ENCODE measurements around the gene ZNF69.
A peak's percentile ranks its signal among the peaks of the same experiment; 100 is the strongest.
"Not testable (repeated sequence)": the region's sequence is repeated elsewhere in the genome, so short reads cannot be mapped to it uniquely, and the experiment has no call there.

ZNF69 gene

GRCh38 chr19:11873762-11874161 is 13.8 kb upstream of the ZNF69 start:
- Histone ChIP-seq H3K36me3 (ENCODE audit: control insufficient read depth in 4 of 4, insufficient read depth in 4 of 4, low read length in 3 of 4) (peaks cover 8 to 21% (median 13%) of the 10 kb centered on the region in 4 experiments), H3K27ac (ENCODE audit: insufficient read depth in 1 of 2, low read depth in 1 of 2, low read length in 2 of 2, poor library complexity in 1 of 2, severe bottlenecking in 2 of 2) (no peak overlapping the region), H3K27me3 (replicated peaks in 2 of 5; ENCODE audit: control insufficient read depth in 4 of 5, insufficient read depth in 5 of 5, low read length in 4 of 5) (no peaks in the 10 kb centered on the region), H3K9me3 (ENCODE audit: control extremely low read depth in 1 of 5, control insufficient read depth in 4 of 5, insufficient read depth in 2 of 5, low read depth in 1 of 5, low read length in 4 of 5) (peaks cover 7 to 33% (median 24%) of the 10 kb centered on the region in 5 experiments), H3K4me1 (ENCODE audit: control extremely low read depth in 1 of 4, control insufficient read depth in 4 of 4, insufficient read depth in 4 of 4, low read length in 3 of 4) (no peaks in the 10 kb centered on the region), H3K4me3 (ENCODE audit: control insufficient read depth in 1 of 7, extremely low read depth in 1 of 7, insufficient read depth in 4 of 7, low read depth in 2 of 7, low read length in 6 of 7) (no peak overlapping the region)
- no CpG with 5 or more reads among the region's 1 CpG for WGBS (ENCODE audit: insufficient coverage)
- POLR2A ChIA-PET: no interaction called here
- DNase-seq: no peak
- CTCF ChIA-PET: no interaction called here

- WGBS (ENCODE audit: insufficient coverage): 88% methylated on average over 10 of the region's 16 CpGs
- peaks cover 0 to 21% (median 9%) of the 10 kb centered on the region in 4 experiments for H3K4me1 ChIP-seq (ENCODE audit: control extremely low read depth in 1 of 4, control insufficient read depth in 4 of 4, insufficient read depth in 4 of 4, low read length in 3 of 4)
- H3K36me3 ChIP-seq (ENCODE audit: control insufficient read depth in 4 of 4, insufficient read depth in 4 of 4, low read length in 3 of 4); H3K4me3 ChIP-seq (ENCODE audit: control insufficient read depth in 1 of 7, extremely low read depth in 1 of 7, insufficient read depth in 4 of 7, low read depth in 2 of 7, low read length in 6 of 7); H3K27me3 ChIP-seq (replicated peaks in 2 of 5; ENCODE audit: control insufficient read depth in 4 of 5, insufficient read depth in 5 of 5, low read length in 4 of 5); DNase-seq; POLR2A ChIA-PET; H3K27ac ChIP-seq (ENCODE audit: insufficient read depth in 1 of 2, low read depth in 1 of 2, low read length in 2 of 2, poor library complexity in 1 of 2, severe bottlenecking in 2 of 2): not testable (repeated sequence)
- H3K9me3 ChIP-seq (ENCODE audit: control extremely low read depth in 1 of 5, control insufficient read depth in 4 of 5, insufficient read depth in 2 of 5, low read depth in 1 of 5, low read length in 4 of 5): peaks cover 0 to 14% (median 8%) of the 10 kb centered on the region in 5 experiments
- CTCF ChIA-PET: interaction anchor here (0.9 to 3.5 kb wide), 9 partner anchors 9 to 261 kb away, joined by 3 to 9 read pairs (median 5); partner anchors contain the start of gene ZNF20
Measured at GRCh38 chr19:11879687-11880266, 7.8 kb upstream of the ZNF69 start.

GRCh38 chr19:11880598-11880997 is 7.0 kb upstream of the ZNF69 start:
- ChIA-PET POLR2A (no interaction called here), CTCF (interaction anchor here (0.8 to 4.6 kb wide), 8 partner anchors 22 to 112 kb away, joined by 3 to 22 read pairs (median 4); partner anchors contain the start of genes ZNF439 and ZNF491)
- Histone ChIP-seq H3K4me3 (ENCODE audit: control insufficient read depth in 1 of 7, extremely low read depth in 1 of 7, insufficient read depth in 4 of 7, low read depth in 2 of 7, low read length in 6 of 7) (no peak overlapping the region), H3K36me3 (ENCODE audit: control insufficient read depth in 4 of 4, insufficient read depth in 4 of 4, low read length in 3 of 4) (no peaks in the 10 kb centered on the region), H3K4me1 (ENCODE audit: control extremely low read depth in 1 of 4, control insufficient read depth in 4 of 4, insufficient read depth in 4 of 4, low read length in 3 of 4) (peaks cover 0 to 21% (median 9%) of the 10 kb centered on the region in 4 experiments), H3K9me3 (ENCODE audit: control extremely low read depth in 1 of 5, control insufficient read depth in 4 of 5, insufficient read depth in 2 of 5, low read depth in 1 of 5, low read length in 4 of 5) (peaks cover 0 to 15% (median 8%) of the 10 kb centered on the region in 5 experiments), H3K27ac (ENCODE audit: insufficient read depth in 1 of 2, low read depth in 1 of 2, low read length in 2 of 2, poor library complexity in 1 of 2, severe bottlenecking in 2 of 2) (no peak overlapping the region), H3K27me3 (replicated peaks in 2 of 5; ENCODE audit: control insufficient read depth in 4 of 5, insufficient read depth in 5 of 5, low read length in 4 of 5) (no peaks in the 10 kb centered on the region)
- DNase-seq: no peak
- 96% methylated on average over 12 of the region's 12 CpGs for WGBS (ENCODE audit: insufficient coverage)

GRCh38 chr19:11881151-11881800 is 6.3 kb upstream of the ZNF69 start:
- Histone ChIP-seq H3K36me3 (ENCODE audit: control insufficient read depth in 4 of 4, insufficient read depth in 4 of 4, low read length in 3 of 4) (no peaks in the 10 kb centered on the region), H3K4me3 (ENCODE audit: control insufficient read depth in 1 of 7, extremely low read depth in 1 of 7, insufficient read depth in 4 of 7, low read depth in 2 of 7, low read length in 6 of 7) (peak overlapping the region in 1 of 7 experiments; percentile 38), H3K27me3 (replicated peaks in 2 of 5; ENCODE audit: control insufficient read depth in 4 of 5, insufficient read depth in 5 of 5, low read length in 4 of 5) (no peaks in the 10 kb centered on the region), H3K4me1 (ENCODE audit: control extremely low read depth in 1 of 4, control insufficient read depth in 4 of 4, insufficient read depth in 4 of 4, low read length in 3 of 4) (peaks cover 0 to 21% (median 9%) of the 10 kb centered on the region in 4 experiments), H3K27ac (ENCODE audit: insufficient read depth in 1 of 2, low read depth in 1 of 2, low read length in 2 of 2, poor library complexity in 1 of 2, severe bottlenecking in 2 of 2) (no peak overlapping the region), H3K9me3 (ENCODE audit: control extremely low read depth in 1 of 5, control insufficient read depth in 4 of 5, insufficient read depth in 2 of 5, low read depth in 1 of 5, low read length in 4 of 5) (peaks cover 0 to 16% (median 8%) of the 10 kb centered on the region in 5 experiments)
- ChIA-PET POLR2A (no interaction called here), CTCF (interaction anchor here (0.8 to 4.8 kb wide), 7 partner anchors 33 to 108 kb away, joined by 3 to 22 read pairs (median 6); partner anchors contain the start of genes ZNF439, ZNF491 and ZNF763)
- whole genome bisulfite sequencing (ENCODE audit: insufficient coverage): 12% methylated on average over 9 of the region's 10 CpGs
- DNase-seq: peak; percentile 76 to 88 (median 83)

- Histone ChIP-seq H3K27ac (ENCODE audit: insufficient read depth in 1 of 2, low read depth in 1 of 2, low read length in 2 of 2, poor library complexity in 1 of 2, severe bottlenecking in 2 of 2) (no peak overlapping the region), H3K9me3 (ENCODE audit: control extremely low read depth in 1 of 5, control insufficient read depth in 4 of 5, insufficient read depth in 2 of 5, low read depth in 1 of 5, low read length in 4 of 5) (peaks cover 0 to 19% (median 8%) of the 10 kb centered on the region in 5 experiments), H3K4me3 (ENCODE audit: control insufficient read depth in 1 of 7, extremely low read depth in 1 of 7, insufficient read depth in 4 of 7, low read depth in 2 of 7, low read length in 6 of 7) (peak overlapping the region in 2 of 7 experiments; percentile 25 to 48), H3K4me1 (ENCODE audit: control extremely low read depth in 1 of 4, control insufficient read depth in 4 of 4, insufficient read depth in 4 of 4, low read length in 3 of 4) (peaks cover 6 to 27% (median 14%) of the 10 kb centered on the region in 4 experiments), H3K36me3 (ENCODE audit: control insufficient read depth in 4 of 4, insufficient read depth in 4 of 4, low read length in 3 of 4) (no peaks in the 10 kb centered on the region), H3K27me3 (replicated peaks in 2 of 5; ENCODE audit: control insufficient read depth in 4 of 5, insufficient read depth in 5 of 5, low read length in 4 of 5) (no peaks in the 10 kb centered on the region)
- CTCF ChIA-PET: interaction anchor here (0.8 to 4.8 kb wide), 9 partner anchors 38 to 256 kb away, joined by 3 to 24 read pairs (median 7); partner anchors contain the start of genes ZNF491, ZNF700 and ZNF763
- peak; percentile 14 to 79 (median 64) for DNase-seq
- no CpG with 5 or more reads among the region's 2 CpGs for WGBS (ENCODE audit: insufficient coverage)
- POLR2A ChIA-PET: no interaction called here
Measured at GRCh38 chr19:11882606-11883005, 5.0 kb upstream of the ZNF69 start.

GRCh38 chr19:11887234-11887610 is 360 bp upstream of the ZNF69 start:
- Histone ChIP-seq H3K36me3 (ENCODE audit: control insufficient read depth in 4 of 4, insufficient read depth in 4 of 4, low read length in 3 of 4) (peaks cover 0 to 12% (median 3%) of the 10 kb centered on the region in 4 experiments), H3K27me3 (replicated peaks in 2 of 5; ENCODE audit: control insufficient read depth in 4 of 5, insufficient read depth in 5 of 5, low read length in 4 of 5) (no peaks in the 10 kb centered on the region), H3K27ac (ENCODE audit: insufficient read depth in 1 of 2, low read depth in 1 of 2, low read length in 2 of 2, poor library complexity in 1 of 2, severe bottlenecking in 2 of 2) (no peak overlapping the region), H3K4me1 (ENCODE audit: control extremely low read depth in 1 of 4, control insufficient read depth in 4 of 4, insufficient read depth in 4 of 4, low read length in 3 of 4) (peaks cover 16 to 31% (median 21%) of the 10 kb centered on the region in 4 experiments), H3K4me3 (ENCODE audit: control insufficient read depth in 1 of 7, extremely low read depth in 1 of 7, insufficient read depth in 4 of 7, low read depth in 2 of 7, low read length in 6 of 7) (peak overlapping the region in 6 of 7 experiments; percentile 73 to 95 (median 84)), H3K9me3 (ENCODE audit: control extremely low read depth in 1 of 5, control insufficient read depth in 4 of 5, insufficient read depth in 2 of 5, low read depth in 1 of 5, low read length in 4 of 5) (peaks cover 0 to 18% (median 4%) of the 10 kb centered on the region in 5 experiments)
- DNase-seq: peak in 2 of 3 donors; percentile 47 to 62
- ChIA-PET CTCF (interaction anchor here (1.0 to 3.0 kb wide), 2 partner anchors 90 to 101 kb away, joined by 3 to 9 read pairs; no protein-coding TSS in a partner anchor), POLR2A (interaction anchor here (0.6 to 1.8 kb wide), 4 partner anchors 37 to 474 kb away, joined by 3 to 7 read pairs (median 5); partner anchors contain the start of gene ZNF20)
- 26% methylated on average over 7 of the region's 7 CpGs for WGBS (ENCODE audit: insufficient coverage)
